Lower leg skin (tissue), 3 donors: Measurements from ENCODE around the gene HEPH.

Experiments used
- CTCF ChIP-seq, 3 donors: fragments of 450-650 bp; IDR thresholded peaks; one replicate each; pipeline ENCODE4 v1.5.1; 2016; ENCODE audit warnings: antibody characterized with exemption in 3 of 3, mild to moderate bottlenecking in 3 of 3, moderate library complexity in 2 of 3
- POLR2A ChIP-seq, 2 donors: fragments of 450-650 bp; IDR thresholded peaks; one replicate each; pipeline ENCODE4 v1.6.1; 2016 to 2017; ENCODE audit warnings: antibody characterized with exemption in 2 of 2, mild to moderate bottlenecking in 1 of 2, moderate library complexity in 1 of 2

DNA sequence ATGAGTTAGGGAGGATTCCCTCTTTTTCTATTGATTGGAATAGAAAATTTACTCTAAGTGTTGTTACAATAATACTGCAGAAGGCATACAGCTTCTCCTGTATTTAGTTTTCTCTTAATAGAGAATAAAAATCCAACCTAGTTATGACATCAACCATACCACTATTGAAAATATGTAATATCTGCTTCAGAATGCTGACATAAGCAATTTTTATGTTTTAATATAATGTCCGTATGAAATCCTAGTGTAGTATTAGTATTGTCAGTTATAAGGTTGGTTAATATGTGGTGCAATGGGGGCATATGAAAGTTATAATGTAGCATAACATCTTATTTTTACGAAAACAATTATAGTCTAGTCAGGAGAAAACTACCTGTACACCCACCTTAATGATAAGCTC, 68.2 kb downstream of the HEPH start:
- TF ChIP-seq CTCF (IDR thresholded peaks at IDR 0.05): no peak
- TF ChIP-seq POLR2A (IDR thresholded peaks at IDR 0.05): no peak
